ENCODE results near the gene MED12L. TPM values are rescaled to one million over a fixed set of nuclear protein-coding genes. Genes with fewer than 3 reads are reported as not detected.

MED12L gene
- total and polyA plus RNA-seq, 10 of the 15 experiments (the other 5 are each of a cell fraction or from before 2014, with no cell fraction given) = 0.01 to 0.06 (median 0.03) TPM; not detected in 2

- ChIA-PET CTCF (interaction anchor here (0.6 kb wide), 1 partner anchor 612 kb away, joined by 3 read pairs; no protein-coding TSS in a partner anchor), SMC1A (ENCODE audit: uncharacterized antibody, unreplicated experiment) (no interaction called here), RAD21 (ENCODE audit: unreplicated experiment) (no interaction called here), POLR2A (interaction anchor here (0.7 kb wide), 1 partner anchor 116 kb away, joined by 3 read pairs; no protein-coding TSS in a partner anchor)
- WGBS (ENCODE audit: insufficient coverage, insufficient replicate concordance, low lambda C conversion rate, missing lambda C conversion rate) = 20% methylated on average over 1 of the region's 2 CpGs
- H3K4me2 ChIP-seq (ENCODE audit: control insufficient read depth, insufficient read depth) = no peak overlapping the region
- ATAC-seq (no peak), FAIRE-seq (no peak), DNase-seq (ENCODE audit: low read depth, low spot score) (no peak)
- BruUV-seq (replicated peaks) = no TSS peak
- no peak overlapping the region for H2AFZ ChIP-seq (ENCODE audit: control insufficient read depth, low read depth, low read length)
- H4K20me1 ChIP-seq (ENCODE audit: control insufficient read depth, insufficient read depth) = no peaks in the 10 kb centered on the region
- H3K4me3 ChIP-seq = no peak overlapping the region
- intact Hi-C loops (cut with micrococcal nuclease; ENCODE audit: unreplicated experiment) = no loop called here
- no peaks in the 10 kb centered on the region for H3K4me1 ChIP-seq (ENCODE audit: control insufficient read depth, insufficient read depth, low read length)
- H3K9me3 ChIP-seq (replicated peaks; ENCODE audit: control insufficient read depth, insufficient read depth, low read length) = no peaks in the 10 kb centered on the region
- no peaks in the 10 kb centered on the region for H3K79me2 ChIP-seq (ENCODE audit: control insufficient read depth, insufficient read depth, low read length)
- H3K27me3 ChIP-seq (replicated peaks in 1 of 2; ENCODE audit: control insufficient read depth in 2 of 2, insufficient read depth in 2 of 2, low read length in 1 of 2) = peaks cover 0 to 2% of the 10 kb centered on the region in 2 experiments; a peak in 1 of 4 replicates
- H3K9ac ChIP-seq (ENCODE audit: control insufficient read depth, insufficient read depth, low read length) = no peak overlapping the region
- H3K27ac ChIP-seq (ENCODE audit: control insufficient read depth, insufficient read depth) = no peak overlapping the region
- in situ Hi-C loops (cut with MboI) = no loop called here
- H3K36me3 ChIP-seq (ENCODE audit: control insufficient read depth in 2 of 2, insufficient read depth in 2 of 2, low read length in 1 of 2) = no peaks in the 10 kb centered on the region
- TF ChIP-seq MTA2 (IDR thresholded peaks at IDR 0.05; ENCODE audit: low read depth) (no peak), NR2C1 (IDR thresholded peaks at IDR 0.05) (no peak), TARDBP (IDR thresholded peaks at IDR 0.05; ENCODE audit: borderline replicate concordance) (no peak), MEF2B (IDR thresholded peaks at IDR 0.05; ENCODE audit: partially characterized antibody, poor library complexity, severe bottlenecking) (no peak), ZNF622 (IDR thresholded peaks at IDR 0.05) (no peak), E2F8 (IDR thresholded peaks at IDR 0.05; ENCODE audit: low read depth, partially characterized antibody) (no peak), MYB (IDR thresholded peaks at IDR 0.05; ENCODE audit: borderline replicate concordance, low read depth, low read length) (no peak), STAT3 (IDR thresholded peaks at IDR 0.05; ENCODE audit: low read depth, low read length) (no peak)
Measured at GRCh38 chr3:151106311-151106710, 20.8 kb downstream of the MED12L start.

Measured in GM12878 (cell line).